HG03469 (cell line): ENCODE results near the gene BCAT1.
"Not testable (repeated sequence)": the region's sequence is repeated elsewhere in the genome, so short reads cannot be mapped to it uniquely, and the experiment has no call there.

Experiments used
- ATAC-seq: cut with Tn5 transposase; IDR thresholded peaks from one replicate; pipeline ENCODE4 v1.9.1; 2021; ENCODE audit warnings: mild to moderate bottlenecking, moderate library complexity, moderate number of reproducible peaks; ENCODE audit not compliant: unreplicated experiment

BCAT1 gene

GRCh38 chr12:24861766-24862540 is 86.9 kb downstream of the BCAT1 start:
- no peak for ATAC-seq

GRCh38 chr12:24860546-24860945 is 88.4 kb downstream of the BCAT1 start:
- ATAC-seq: no peak

GRCh38 chr12:24856541-24856940 is 92.4 kb downstream of the BCAT1 start:
- no peak for ATAC-seq

GRCh38 chr12:24854908-24855307 is 94.0 kb downstream of the BCAT1 start:
- ATAC-seq: no peak

GRCh38 chr12:24854017-24854416 is 94.9 kb downstream of the BCAT1 start:
- ATAC-seq: no peak

GRCh38 chr12:24853588-24853987 is 95.3 kb downstream of the BCAT1 start:
- no peak for ATAC-seq

- no peak for ATAC-seq
Measured at GRCh38 chr12:24853094-24853493, 95.8 kb downstream of the BCAT1 start.

- ATAC-seq: no peak
Measured at GRCh38 chr12:24852420-24852819, 96.5 kb downstream of the BCAT1 start.

- not testable (repeated sequence) for ATAC-seq
Measured at GRCh38 chr12:24851883-24852282, 97.0 kb downstream of the BCAT1 start.

GRCh38 chr12:24851341-24851740 is 97.6 kb downstream of the BCAT1 start:
- no peak for ATAC-seq

- no peak for ATAC-seq
Measured at GRCh38 chr12:24850496-24850895, 98.4 kb downstream of the BCAT1 start.

- ATAC-seq: no peak
Measured at GRCh38 chr12:24848941-24849477, 99.9 kb downstream of the BCAT1 start.

- no peak for ATAC-seq
Measured at GRCh38 chr12:24846689-24847088, 102.2 kb downstream of the BCAT1 start.

- no peak for ATAC-seq
Measured at GRCh38 chr12:24845615-24846014, 103.3 kb downstream of the BCAT1 start.

- ATAC-seq: no peak
Measured at GRCh38 chr12:24840046-24840800, 108.7 kb downstream of the BCAT1 start.

- ATAC-seq: peak; percentile 87
Measured at GRCh38 chr12:24839268-24839791, 109.6 kb downstream of the BCAT1 start.

- peak; percentile 31 for ATAC-seq
Measured at GRCh38 chr12:24838531-24838950, 110.4 kb downstream of the BCAT1 start.

- no peak for ATAC-seq
Measured at GRCh38 chr12:24835377-24835776, 113.5 kb downstream of the BCAT1 start.

GRCh38 chr12:24833513-24833912 is 115.4 kb downstream of the BCAT1 start:
- no peak for ATAC-seq

GRCh38 chr12:24823808-24824515 is 124.9 kb downstream of the BCAT1 start:
- ATAC-seq: no peak
